ENCODE measurements around the gene AOAH.

GRCh38 chr7:36473454-36474282, 250.6 kb downstream of the AOAH start:
- TF ChIP-seq CTCF (conservative IDR thresholded peaks at IDR 0.05; ENCODE audit: low read depth, low read length), result peak; percentile 78
- no peak for TF ChIP-seq EZH2 (IDR thresholded peaks at IDR 0.05; ENCODE audit: borderline replicate concordance, low read depth, low read length, poor library complexity, severe bottlenecking)
